Measurements from ENCODE around the gene TMEM234. TPM values are rescaled to one million over a fixed set of nuclear protein-coding genes. Genes with fewer than 3 reads are reported as not detected.

TMEM234 gene
- total and polyA plus RNA-seq, 2 experiments from 2014 or later: 24.1 to 38.0 TPM

- Histone ChIP-seq H3K27ac (no peak overlapping the region), H3K4me1 (ENCODE audit: low read depth) (peaks cover 10% of the 10 kb centered on the region), H3K4me3 (peak overlapping the region; percentile 93), H3K36me3 (peaks cover 17% of the 10 kb centered on the region), H3K9me3 (ENCODE audit: low read depth) (no peaks in the 10 kb centered on the region), H3K27me3 (no peaks in the 10 kb centered on the region)
- no peak for TF ChIP-seq CTCF (IDR thresholded peaks at IDR 0.05; ENCODE audit: low read depth, low read length)
- no peak for DNase-seq (ENCODE audit: low read depth in 1 of 2, low spot score in 1 of 2)
Observed at GRCh38 chr1:32220746-32221580, 1.2 kb downstream of the TMEM234 start.

- Histone ChIP-seq H3K4me3 (no peak overlapping the region), H3K9me3 (ENCODE audit: low read depth) (no peaks in the 10 kb centered on the region), H3K36me3 (peaks cover 9% of the 10 kb centered on the region), H3K27ac (no peak overlapping the region), H3K27me3 (no peaks in the 10 kb centered on the region), H3K4me1 (ENCODE audit: low read depth) (peaks cover 10% of the 10 kb centered on the region)
- DNase-seq (ENCODE audit: low read depth in 1 of 2, low spot score in 1 of 2): no peak
- no peak for TF ChIP-seq CTCF (IDR thresholded peaks at IDR 0.05; ENCODE audit: low read depth, low read length)
Observed at GRCh38 chr1:32219022-32219421, 3.1 kb downstream of the TMEM234 start.

- Histone ChIP-seq H3K36me3 (peaks cover 11% of the 10 kb centered on the region), H3K4me3 (no peak overlapping the region), H3K4me1 (ENCODE audit: low read depth) (peaks cover 6% of the 10 kb centered on the region), H3K9me3 (ENCODE audit: low read depth) (no peaks in the 10 kb centered on the region), H3K27me3 (no peaks in the 10 kb centered on the region), H3K27ac (no peak overlapping the region)
- no peak for DNase-seq (ENCODE audit: low read depth in 1 of 2, low spot score in 1 of 2)
- TF ChIP-seq CTCF (IDR thresholded peaks at IDR 0.05; ENCODE audit: low read depth, low read length): no peak
Observed at GRCh38 chr1:32216566-32216965, 5.6 kb downstream of the TMEM234 start.

DNA sequence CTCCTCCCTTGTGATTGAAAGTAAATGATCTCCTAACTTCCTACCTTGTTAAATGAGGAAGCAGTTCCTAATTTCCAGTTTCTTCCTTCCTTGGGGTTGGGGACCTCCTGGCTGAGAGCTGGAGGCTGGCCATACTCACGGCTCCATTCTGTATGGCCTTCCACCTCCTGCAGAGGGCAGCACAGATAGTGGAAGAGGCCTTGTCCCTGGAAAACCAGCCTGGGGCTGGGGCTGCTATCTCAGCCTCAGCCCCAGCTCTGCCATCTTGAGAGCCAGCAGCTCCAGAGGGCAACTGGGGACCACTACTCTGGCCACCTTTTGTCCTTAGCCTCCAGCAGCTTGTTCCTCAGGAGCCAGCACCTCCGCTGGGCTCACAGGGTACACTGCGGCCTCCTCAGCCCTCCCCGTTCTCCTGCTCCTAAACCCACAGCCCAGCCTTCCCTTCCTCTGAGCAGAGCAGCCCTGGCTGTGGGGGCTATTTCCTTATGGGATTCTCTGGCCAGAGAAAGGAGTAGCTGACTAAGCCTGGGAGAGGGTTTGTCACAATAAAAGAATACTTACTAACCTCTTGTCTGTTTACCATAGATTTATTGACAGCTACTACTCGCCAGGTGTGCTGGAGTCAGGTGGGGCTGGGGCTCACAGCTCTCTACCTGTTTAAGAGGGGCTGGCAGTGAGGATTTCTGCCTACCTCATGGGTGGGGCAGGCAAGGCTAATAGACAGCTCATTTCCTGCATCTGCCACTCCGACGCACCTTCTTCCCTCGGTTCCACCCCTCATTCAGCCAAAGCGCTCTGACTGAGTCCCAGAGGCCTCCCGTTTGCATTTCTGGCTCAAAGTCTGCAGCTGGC, 6.3 kb downstream of the TMEM234 start:
- H3K9me3 ChIP-seq (ENCODE audit: low read depth): no peaks in the 10 kb centered on the region
- DNase-seq (ENCODE audit: low read depth in 1 of 2, low spot score in 1 of 2): peak; percentile 76 to 80
- TF ChIP-seq CTCF (IDR thresholded peaks at IDR 0.05; ENCODE audit: low read depth, low read length): peak; percentile 85
- peaks cover 11% of the 10 kb centered on the region for H3K36me3 ChIP-seq
- H3K4me1 ChIP-seq (ENCODE audit: low read depth): no peaks in the 10 kb centered on the region
- H3K27ac ChIP-seq: no peak overlapping the region
- no peak overlapping the region for H3K4me3 ChIP-seq
- no peaks in the 10 kb centered on the region for H3K27me3 ChIP-seq

GRCh38 chr1:32208891-32209328, 13.2 kb downstream of the TMEM234 start, which contains the start of gene DCDC2B:
DCDC2B (plus strand) TSS chr1:32209089; CDS start chr1:32209094, 5 bp downstream.
- Histone ChIP-seq H3K4me1 (ENCODE audit: low read depth) (no peaks in the 10 kb centered on the region), H3K9me3 (ENCODE audit: low read depth) (no peaks in the 10 kb centered on the region), H3K27ac (no peak within 1 kb of the TSS)

More at GRCh38 chr1:32208891-32209328, 13.2 kb downstream of the TMEM234 start, which contains the start of gene DCDC2B:
- Histone ChIP-seq H3K4me3 (no peak within 1 kb of the TSS), H3K36me3 (peaks cover 1% of the 10 kb centered on the region), H3K27me3 (no peaks in the 10 kb centered on the region)
- TF ChIP-seq CTCF (IDR thresholded peaks at IDR 0.05; ENCODE audit: low read depth, low read length): no peak
- peak in 1 of 2 donors; percentile 51 for DNase-seq (ENCODE audit: low read depth in 1 of 2, low spot score in 1 of 2)

Measured in cardiac muscle cell (in vitro differentiated cells and primary cell).